Stimulated activated naive CD4-positive, alpha-beta T cell treated with Interleukin-2 at 50 U/mL for 16 hours (primary cell): Measurements from ENCODE around the gene DNAH5.

Experiments
- DNase-seq: peaks from one replicate; lab custom pipeline; 2025; lab: John Stamatoyannopoulos, UW

The DNAH5 gene

DNA sequence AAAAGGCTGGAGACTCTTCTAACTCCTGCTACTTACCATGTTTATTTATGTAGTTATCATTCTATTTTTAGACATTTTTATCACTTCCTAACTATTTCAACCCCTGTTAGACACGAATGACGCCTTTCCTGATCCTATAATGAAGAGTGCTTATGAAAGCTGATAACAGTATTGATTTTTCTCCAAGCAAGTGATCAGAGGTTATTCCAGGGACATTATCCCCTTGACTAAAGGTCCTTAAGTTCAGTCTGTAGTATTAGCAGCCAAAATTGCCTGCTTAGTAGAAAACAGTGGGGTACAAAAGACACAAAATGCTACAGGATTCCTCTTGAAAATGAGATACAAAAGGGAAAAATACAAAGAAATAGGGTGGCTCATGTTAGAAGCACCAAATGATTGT, 235.6 kb downstream of the DNAH5 start:
- DNase-seq, result no peak

DNA sequence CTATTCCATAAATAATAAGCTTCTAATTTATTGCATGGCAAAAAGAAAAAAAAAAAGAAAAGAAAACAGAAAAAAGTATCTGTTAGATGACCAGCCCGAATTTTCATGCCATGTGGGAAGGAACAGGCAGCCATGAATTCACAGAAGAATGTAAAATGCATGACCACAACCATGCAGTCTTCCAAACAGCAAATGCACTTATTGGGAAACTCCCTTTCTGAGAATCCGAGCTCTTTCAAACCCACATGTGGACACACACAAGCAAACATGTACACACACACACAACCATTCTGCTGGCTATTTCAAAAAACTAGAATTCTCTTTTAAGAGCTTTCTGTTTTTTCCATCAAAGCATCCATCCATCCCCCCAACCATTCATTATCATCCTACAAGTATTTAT, 236.1 kb downstream of the DNAH5 start:
- DNase-seq, result no peak

DNA sequence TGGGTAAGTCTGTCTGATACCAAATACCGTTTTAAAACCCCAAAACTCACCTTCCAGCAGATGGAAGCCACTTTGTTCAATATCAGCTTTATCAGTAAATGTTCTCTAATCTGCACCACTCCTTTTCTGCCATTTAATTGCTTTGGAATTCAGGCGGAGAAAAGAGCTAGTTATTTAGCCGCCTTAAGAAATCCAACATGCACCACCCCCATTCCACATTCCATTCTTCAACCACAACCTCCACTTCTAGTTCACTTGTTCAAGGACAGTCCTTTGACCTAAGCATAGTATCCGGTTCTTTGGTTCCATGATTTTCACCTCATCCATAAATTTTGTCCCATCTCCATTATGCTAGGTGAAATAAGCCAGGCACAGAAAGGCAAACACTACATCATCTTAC, 240.1 kb downstream of the DNAH5 start:
- no peak for DNase-seq

DNA sequence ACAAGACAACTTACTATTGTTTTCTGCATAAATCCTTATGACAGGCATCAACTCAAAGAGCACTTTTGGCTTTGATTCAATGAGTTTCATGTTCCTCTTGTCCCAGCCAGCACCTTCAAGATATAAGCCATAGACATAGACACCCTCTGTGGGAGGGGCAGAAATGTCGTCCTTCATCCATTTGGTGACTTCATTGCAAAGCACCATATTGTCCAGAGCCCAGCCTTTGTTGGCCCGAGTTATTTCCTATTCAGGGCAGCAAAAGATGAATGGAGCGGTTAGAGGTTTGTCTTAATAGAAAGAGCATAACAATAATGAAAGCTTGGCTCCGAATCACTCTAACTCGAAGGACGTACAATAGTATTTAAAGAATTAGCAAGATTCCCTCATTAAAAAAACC, 243.9 kb downstream of the DNAH5 start:
- no peak for DNase-seq

DNA sequence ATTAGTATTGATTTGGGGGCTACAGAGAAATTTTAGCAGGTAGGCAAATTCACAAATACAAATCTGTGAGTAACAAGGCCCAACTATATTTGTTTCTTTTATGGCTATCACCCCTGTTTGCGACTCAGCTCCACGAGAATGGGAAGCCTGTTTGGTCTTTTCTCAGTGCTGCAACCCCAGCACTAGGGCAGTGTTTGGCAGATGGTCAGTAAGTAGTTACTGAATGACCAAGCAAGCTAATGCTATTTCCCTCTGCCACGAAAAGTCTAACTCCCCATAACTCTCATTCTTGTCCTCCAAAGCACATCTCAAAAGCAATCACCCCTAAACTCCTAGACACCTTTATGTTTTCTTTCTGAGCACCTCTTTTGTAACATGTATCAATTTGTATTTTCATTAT, 245.6 kb downstream of the DNAH5 start:
- no peak for DNase-seq

DNA sequence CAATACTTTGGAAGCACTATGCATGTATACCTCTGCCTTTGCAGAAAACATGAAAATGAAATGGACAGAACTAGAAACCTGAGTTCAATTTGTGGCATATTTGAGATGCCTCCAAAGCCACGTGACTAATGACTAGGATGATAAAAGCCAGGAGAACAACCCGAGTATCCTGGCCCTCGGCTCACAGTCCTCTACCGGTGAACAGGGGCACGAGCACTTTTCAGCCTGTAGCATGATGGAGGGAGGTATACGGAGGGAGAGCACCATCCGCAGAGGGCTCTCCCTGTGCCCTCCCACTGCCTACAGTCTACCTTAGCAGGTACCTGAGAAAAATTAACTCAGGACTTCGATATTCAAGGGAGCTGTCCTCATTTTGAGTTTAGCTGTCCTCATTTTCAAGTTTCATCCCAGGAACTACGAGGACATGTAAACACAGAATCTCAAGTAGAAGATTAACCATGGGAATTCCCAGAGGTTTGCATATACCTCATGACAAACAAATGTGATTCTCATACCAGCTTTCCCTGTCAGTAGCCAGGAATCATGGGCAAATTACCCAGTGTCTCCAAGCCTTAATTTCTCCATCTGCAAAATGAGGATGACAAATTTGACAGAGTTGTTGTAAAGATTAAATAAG, 249.3 kb downstream of the DNAH5 start:
- DNase-seq, result no peak

DNA sequence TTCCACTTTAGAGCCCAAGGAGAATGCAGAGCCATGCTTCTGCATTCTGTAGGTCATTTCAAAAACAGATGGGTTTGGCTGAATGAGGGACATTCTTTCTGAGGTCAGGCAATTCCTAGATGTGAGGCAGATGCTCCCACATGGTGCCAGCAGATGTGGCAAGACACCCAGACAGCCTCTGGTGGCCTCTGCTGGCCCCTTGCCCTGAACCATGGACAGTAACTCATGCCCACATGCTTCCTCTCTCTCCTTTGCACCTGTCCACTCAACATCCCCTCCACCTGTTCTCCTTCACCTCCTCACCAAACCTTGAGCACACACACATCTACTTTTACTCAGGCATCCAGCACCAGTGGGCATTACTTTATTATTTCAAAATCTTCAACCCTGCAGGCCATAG, 252.3 kb downstream of the DNAH5 start:
- DNase-seq, result no peak

DNA sequence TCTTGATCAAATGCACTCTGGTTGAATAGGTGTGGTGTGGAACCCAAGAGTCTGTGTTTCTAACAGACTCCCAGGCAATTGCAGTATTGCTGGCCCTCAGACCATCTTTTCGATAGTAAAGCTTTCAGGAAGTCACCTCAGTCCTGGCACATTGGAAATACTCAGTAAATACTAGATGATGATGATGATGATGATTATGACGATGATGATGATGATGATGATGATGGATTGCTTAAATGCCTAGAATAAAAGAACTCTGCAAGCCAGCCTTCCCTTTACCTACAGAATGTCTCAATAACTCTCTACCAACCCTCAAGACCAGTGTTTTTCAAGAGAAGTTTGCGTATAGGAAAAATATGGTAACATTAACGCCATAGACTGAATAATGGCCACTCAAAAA, 268.0 kb downstream of the DNAH5 start:
- DNase-seq, result no peak

DNA sequence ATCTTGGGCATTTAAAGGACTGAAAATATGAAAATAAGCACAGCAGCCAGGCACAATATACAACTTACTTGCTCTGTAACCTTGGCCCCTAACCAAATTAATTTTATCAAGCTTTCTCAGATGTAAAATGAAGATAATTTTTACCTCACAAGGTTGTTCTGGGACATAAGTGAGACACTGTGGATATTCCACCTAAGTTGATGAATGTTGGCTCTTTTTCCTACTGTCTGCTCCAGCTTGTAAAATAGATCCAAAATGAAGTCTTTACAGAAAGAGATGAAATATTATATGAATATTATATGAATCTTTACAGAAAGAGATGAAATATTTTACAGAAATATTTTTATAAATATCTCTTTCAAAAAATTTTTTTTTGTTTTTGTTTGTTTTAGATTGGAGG, 270.1 kb downstream of the DNAH5 start:
- no peak for DNase-seq

DNA sequence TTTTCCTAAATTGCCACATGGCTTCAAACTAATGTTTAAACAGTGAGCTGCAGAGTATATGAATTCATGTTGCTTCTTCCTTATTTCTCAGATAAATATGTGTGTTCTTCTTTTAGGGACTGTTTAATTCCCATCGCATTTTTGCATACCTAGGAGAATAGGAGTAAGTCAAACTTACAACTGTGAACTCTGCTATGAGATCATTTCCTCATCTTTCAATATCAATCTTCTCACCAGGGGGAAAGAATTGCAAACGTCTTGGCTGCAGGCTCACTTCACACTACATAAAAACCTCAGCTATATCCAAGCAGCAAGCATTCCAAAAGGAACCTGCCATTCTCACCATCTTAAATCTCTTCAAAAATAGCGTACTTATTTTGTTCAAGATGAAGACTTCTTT, 271.0 kb downstream of the DNAH5 start:
- no peak for DNase-seq

DNA sequence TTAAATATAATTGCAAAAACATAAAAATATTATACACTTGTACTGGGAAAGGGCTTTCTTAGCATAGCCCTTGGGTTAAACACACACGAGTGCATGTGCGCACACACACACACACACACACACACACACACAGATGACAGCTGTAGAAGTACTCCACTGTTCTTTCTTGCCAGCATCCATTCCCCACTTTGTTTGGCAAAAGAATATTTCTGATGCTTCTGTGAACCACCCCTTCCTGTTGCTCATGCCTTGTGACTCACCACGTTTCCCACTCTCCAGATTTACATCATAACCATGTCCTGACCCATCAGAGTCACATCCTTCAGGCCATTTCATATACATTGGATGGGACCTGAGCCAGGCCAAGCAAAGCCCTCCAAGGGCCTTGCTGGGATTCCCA, 280.1 kb downstream of the DNAH5 start:
- no peak for DNase-seq

DNA sequence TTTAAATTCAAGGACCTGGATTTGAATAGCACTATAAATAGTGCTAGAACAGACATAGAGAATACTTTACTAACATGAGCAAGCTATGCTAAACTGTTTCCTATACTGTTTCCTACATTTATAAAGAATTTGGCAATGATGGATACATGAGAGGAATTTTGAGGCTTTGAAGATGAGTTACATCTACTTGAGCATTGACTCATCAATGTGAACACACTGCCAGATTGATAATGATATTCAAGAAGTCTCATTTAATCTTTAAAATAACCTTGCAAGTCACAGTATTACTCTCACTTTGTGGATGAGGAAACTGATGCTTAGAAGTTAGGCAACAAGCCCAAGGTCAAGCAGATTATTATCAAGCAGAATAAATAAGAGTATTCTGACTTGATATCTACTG, 281.9 kb downstream of the DNAH5 start:
- no peak for DNase-seq

DNA sequence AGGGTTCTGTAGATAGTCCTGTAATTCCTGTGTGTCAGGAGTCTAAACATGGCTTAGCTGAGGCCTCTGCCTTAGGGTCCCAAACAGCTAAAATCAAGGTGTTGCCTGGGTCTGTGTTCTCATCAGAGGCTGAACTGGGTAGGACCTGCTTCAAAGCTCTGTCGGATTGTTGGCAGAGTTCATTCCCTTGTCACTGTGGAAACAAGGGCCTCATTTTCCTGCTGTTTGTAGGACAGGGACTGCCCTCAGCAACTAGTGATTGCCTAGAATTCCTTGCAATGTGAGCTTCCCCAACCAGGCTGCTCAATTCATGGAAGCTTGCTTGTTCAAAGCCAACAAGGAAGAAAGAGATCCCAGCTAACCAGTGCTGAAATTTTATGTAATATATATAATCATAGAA, 283.2 kb downstream of the DNAH5 start:
- no peak for DNase-seq

DNA sequence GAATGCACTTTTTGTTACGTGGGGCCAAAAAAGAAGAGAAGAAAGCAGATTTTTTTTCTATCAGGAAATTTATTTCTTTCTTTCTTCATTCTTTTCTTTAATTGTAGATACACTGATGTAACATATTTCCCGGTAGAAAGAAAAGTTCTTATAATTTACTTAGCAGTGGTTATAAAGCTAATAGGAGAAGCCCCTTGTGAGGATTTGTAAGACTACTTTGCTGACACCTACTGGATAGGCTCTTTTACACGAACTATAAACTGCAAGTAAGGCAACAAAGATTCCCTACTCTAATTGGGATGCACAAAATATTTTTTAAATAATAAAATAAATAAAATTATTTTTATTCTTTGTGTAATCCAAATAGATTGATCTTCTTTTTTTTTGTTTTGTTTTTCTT, 284.4 kb downstream of the DNAH5 start:
- no peak for DNase-seq

DNA sequence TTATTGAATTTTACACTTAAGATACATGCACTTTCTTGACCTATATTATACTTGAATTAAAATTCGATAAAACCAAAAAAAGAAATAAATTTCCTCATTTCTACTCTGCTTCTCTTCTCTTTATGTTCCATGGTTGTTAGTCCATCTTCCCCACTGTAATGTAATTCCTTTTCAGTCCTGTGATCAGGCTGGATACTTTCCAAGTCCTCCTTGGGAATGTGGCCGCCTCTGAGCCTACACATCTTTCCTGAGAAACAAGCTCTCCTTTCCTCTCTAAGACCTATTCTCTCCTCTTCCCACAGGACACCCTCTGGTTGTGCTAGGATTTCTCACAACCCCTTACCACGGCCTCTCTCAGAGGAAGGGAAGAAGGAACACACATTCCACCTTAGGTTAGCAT, 285.1 kb downstream of the DNAH5 start:
- DNase-seq, result no peak

DNA sequence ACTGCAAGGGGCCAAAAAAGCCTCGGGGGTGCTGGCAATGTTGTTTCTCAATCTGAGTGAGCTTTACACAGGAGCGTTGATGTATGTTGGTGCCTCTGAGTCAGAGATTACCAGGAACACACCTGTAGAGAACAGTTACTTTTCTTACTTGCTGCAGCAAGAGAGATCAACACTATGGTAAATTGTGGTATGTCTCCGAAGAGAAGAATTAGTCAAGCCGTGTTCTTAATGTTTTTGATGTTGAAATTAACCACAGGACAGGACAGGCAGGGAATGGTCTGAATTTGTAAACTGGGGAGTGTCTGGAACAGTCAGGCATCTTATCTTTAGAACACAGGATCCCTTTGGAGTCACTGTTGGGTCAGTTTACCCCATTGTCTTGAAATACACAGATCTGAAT, 285.7 kb downstream of the DNAH5 start:
- no peak for DNase-seq

DNA sequence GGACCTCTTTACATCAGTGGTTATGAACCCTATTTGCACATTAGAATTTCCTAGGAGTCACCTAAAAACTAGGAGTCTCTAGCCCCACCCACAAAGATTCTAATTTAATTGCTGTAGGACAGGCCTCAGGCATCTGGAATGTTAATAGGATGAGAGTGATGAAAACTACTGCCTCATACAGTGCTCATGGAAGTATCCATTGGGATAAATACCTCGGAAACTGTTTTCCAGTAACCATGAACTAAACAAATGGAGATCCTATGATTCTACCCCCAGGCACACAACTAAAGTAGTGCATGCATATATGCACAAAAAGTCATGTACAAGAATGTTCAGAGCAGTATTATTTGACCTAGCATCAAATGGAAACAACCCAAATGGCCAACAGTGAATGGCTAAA, 286.3 kb downstream of the DNAH5 start:
- no peak for DNase-seq

DNA sequence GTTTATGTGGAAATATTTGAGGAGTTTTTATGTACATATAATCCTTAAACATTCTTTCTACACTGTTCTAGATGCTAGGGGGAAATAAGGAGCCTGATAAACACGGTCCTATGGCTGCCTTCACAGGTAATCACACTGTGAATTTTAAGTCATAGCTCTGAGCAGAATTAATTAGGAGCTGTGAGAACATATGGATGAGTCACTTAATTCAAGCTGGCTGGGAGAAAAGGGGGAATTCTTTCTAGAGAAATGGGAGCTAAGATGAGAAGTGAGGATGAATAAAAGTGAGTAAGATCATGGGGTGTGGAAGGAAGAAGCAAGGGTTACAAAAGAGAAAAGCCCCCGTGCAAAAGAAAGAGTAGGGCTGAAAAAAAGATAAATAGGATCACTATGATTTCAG, 290.8 kb downstream of the DNAH5 start:
- no peak for DNase-seq

DNA sequence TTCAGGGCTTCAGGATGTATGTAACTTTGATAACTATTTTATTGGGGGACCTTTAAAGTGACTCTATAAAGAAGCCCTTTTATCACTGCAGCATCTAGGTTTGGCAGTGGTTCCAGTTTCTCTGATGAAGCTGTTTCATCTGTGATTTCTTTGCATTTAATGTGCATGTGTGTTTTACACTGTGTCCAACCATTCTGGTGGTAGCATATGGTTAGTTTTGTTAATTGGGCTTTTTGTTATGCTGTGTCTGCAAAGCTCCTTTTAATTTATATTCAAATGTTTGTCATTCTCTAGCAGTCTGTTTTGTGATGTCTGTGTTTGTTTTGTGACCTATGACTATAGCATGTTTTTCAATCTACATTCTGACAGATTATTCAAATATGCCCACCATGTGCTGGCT, 294.8 kb downstream of the DNAH5 start:
- no peak for DNase-seq

DNA sequence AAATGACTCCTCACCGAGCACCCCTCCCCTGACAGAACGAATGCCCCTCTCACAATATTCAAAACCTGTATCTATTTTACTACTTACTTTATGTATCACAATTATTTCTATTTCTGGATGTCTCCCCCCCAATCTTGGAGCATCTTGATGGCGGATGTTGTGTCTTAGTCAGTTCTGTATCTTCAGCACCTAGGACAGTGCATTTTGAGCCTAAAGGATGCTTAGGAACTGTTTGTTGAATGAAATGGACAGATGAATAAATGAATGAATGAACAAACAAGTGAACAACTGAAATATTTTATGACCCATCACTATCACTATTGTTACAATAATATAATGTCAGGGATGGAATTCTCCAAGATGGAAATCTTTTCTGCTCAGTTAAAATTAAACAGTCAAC, 295.7 kb downstream of the DNAH5 start:
- DNase-seq, result no peak

DNA sequence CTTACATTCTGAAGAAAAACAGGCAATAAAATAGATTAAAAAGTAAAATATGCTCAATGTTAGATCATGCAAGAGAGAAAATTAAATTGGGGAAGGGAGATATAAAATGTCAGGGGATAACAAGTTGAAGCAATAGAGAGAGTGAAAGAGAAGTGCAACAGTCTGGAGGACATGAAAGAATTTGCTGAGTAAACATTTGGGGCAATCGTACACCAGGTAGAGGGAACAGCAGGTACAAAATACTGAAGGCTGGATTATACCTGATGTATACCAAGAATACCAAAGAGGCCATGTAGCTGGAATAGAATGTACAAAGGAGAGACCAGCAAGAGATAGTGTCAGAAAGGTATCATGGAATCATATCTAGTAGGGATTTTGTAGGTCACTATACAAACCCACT, 300.8 kb downstream of the DNAH5 start:
- no peak for DNase-seq

DNA sequence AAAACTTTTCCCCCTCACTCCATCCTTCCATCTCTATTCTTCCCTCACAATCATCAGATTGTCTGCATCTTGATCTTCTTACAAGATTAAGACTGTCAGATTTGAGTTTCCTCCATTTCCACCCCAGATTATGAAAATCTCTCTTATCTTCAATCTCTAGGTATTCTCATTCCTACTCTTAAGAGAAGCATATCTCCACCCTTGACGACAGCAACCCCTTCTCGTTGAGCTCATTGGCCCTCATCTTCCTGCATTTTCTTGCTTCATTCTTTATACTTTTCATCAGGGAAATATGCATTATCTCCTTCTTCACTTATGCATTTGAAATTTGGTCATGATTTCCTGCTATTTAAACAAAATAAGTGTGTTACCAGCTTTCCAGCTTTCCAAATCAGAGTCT, 301.3 kb downstream of the DNAH5 start:
- DNase-seq, result no peak
